CD14-positive monocyte (primary cell): Measurements from ENCODE around the gene IGLL1. TPM values are rescaled to one million over a fixed set of nuclear protein-coding genes. Genes with fewer than 3 reads are reported as not detected.

Experiments used
- DNase-seq, 3 donors: peaks; one replicate each; pipeline ENCODE4 v3.0.0-alpha.2; 2011 to 2022
- H2AFZ ChIP-seq: 2 replicates; pipeline ENCODE4 v1.6.0; 2012; ENCODE audit warnings: mild to moderate bottlenecking, low read depth, low read length, inconsistent platforms; ENCODE audit not compliant: insufficient read depth, poor library complexity, severe bottlenecking
- H3K27ac ChIP-seq, 2 donors: 1 replicate in 1 of 2; 2 replicates in 1 of 2; pipeline ENCODE4 v1.5.1; 2012 to 2013; ENCODE audit warnings: low read length in 2 of 2, control low read depth in 1 of 2, inconsistent platforms in 1 of 2, low read depth in 1 of 2, mild to moderate bottlenecking in 1 of 2
- H3K27me3 ChIP-seq, 2 donors: one replicate each; pipeline versions ENCODE4 v1.6.0 to v1.6.1; 2011 to 2013; ENCODE audit warnings: low read length in 2 of 2; ENCODE audit not compliant: control insufficient read depth in 2 of 2, insufficient read depth in 2 of 2
- H3K36me3 ChIP-seq, 2 donors: replicated peaks in 1 of 2; 1 replicate in 1 of 2; 2 replicates in 1 of 2; pipeline versions ENCODE4 v1.5.1 to v1.6.1; 2012 to 2013; ENCODE audit warnings: low read length in 2 of 2, control low read depth in 1 of 2, inconsistent platforms in 1 of 2, mild to moderate bottlenecking in 1 of 2; ENCODE audit not compliant: insufficient read depth in 2 of 2, control insufficient read depth in 1 of 2
- H3K4me1 ChIP-seq, 2 donors: 1 replicate in 1 of 2; 2 replicates in 1 of 2; pipeline versions ENCODE4 v1.5.1 to v1.6.1; 2012 to 2013; ENCODE audit warnings: low read length in 2 of 2, control low read depth in 1 of 2, inconsistent platforms in 1 of 2, mild to moderate bottlenecking in 1 of 2, moderate library complexity in 1 of 2; ENCODE audit not compliant: insufficient read depth in 2 of 2, control insufficient read depth in 1 of 2
- H3K4me2 ChIP-seq: replicated peaks from 2 replicates; pipeline ENCODE3; 2012; ENCODE audit warnings: low read length, moderate library complexity, mild to moderate bottlenecking; ENCODE audit not compliant: poor library complexity, severe bottlenecking; ENCODE audit errors: extremely low read depth
- H3K4me3 ChIP-seq, 3 experiments: fragments of 200-600 bp in 1 of 3; sonication (generic) in 1 of 3; replicated peaks in 1 of 3; 1 replicate in 2 of 3; 2 replicates in 1 of 3; pipeline ENCODE4 v1.5.1; 2011 to 2013; ENCODE audit warnings: low read length in 3 of 3, mild to moderate bottlenecking in 3 of 3, control low read depth in 2 of 3, low read depth in 2 of 3, inconsistent platforms in 1 of 3, moderate library complexity in 1 of 3
- H3K79me2 ChIP-seq: 2 replicates; pipeline ENCODE4 v1.6.0; 2012; ENCODE audit warnings: mild to moderate bottlenecking, control low read depth, inconsistent platforms, low read length, moderate library complexity; ENCODE audit not compliant: insufficient read depth
- H3K9ac ChIP-seq: 2 replicates; pipeline ENCODE4 v1.6.0; 2017; ENCODE audit warnings: low read length, mild to moderate bottlenecking; ENCODE audit not compliant: insufficient read depth, poor library complexity, severe bottlenecking
- H3K9me3 ChIP-seq, 2 donors: replicated peaks in 1 of 2; 1 replicate in 1 of 2; 2 replicates in 1 of 2; pipeline versions ENCODE4 v1.5.1 to v1.6.1; 2012 to 2013; ENCODE audit warnings: low read length in 2 of 2, control low read depth in 1 of 2; ENCODE audit not compliant: control insufficient read depth in 1 of 2, insufficient read depth in 1 of 2
- H4K20me1 ChIP-seq: 2 replicates; pipeline ENCODE4 v1.6.0; 2012; ENCODE audit warnings: mild to moderate bottlenecking, low read length, control low read depth, moderate library complexity; ENCODE audit not compliant: insufficient read depth
- H3K27ac Mint-ChIP-seq, 7 donors: one replicate each; pipeline ENCODE4 v1.8.0; 2020; ENCODE audit warnings: mild to moderate bottlenecking in 7 of 7, mixed read lengths in 7 of 7, moderate library complexity in 6 of 7, inconsistent platforms in 2 of 7
- H3K27me3 Mint-ChIP-seq, 3 donors: one replicate each; pipeline ENCODE4 v1.8.0; 2021 to 2022; ENCODE audit warnings: low read depth in 3 of 3, mild to moderate bottlenecking in 3 of 3, mixed read lengths in 3 of 3, moderate library complexity in 3 of 3, inconsistent platforms in 1 of 3
- H3K36me3 Mint-ChIP-seq, 2 donors: one replicate each; pipeline ENCODE4 v1.8.0; 2020; ENCODE audit warnings: mixed read lengths in 2 of 2, inconsistent platforms in 1 of 2, mild to moderate bottlenecking in 1 of 2
- H3K4me1 Mint-ChIP-seq: one replicate; pipeline ENCODE4 v1.8.0; 2020; ENCODE audit warnings: mild to moderate bottlenecking, mixed read lengths
- H3K4me3 Mint-ChIP-seq, 2 donors: one replicate each; pipeline ENCODE4 v1.8.0; 2020; ENCODE audit warnings: mild to moderate bottlenecking in 2 of 2, mixed read lengths in 2 of 2, moderate library complexity in 1 of 2
- H3K9me3 Mint-ChIP-seq, 7 donors: one replicate each; pipeline ENCODE4 v1.8.0; 2020 to 2022; ENCODE audit warnings: mixed read lengths in 7 of 7, mild to moderate bottlenecking in 6 of 7, moderate library complexity in 6 of 7, inconsistent platforms in 2 of 7
- WGBS: methylation state at CpG from one replicate; pipeline ENCODE4 v1.1.5; 2013; ENCODE audit warnings: missing lambda C conversion rate; ENCODE audit not compliant: insufficient coverage; 5-methylcytosine and 5-hydroxymethylcytosine counted together
- intact Hi-C, 2 donors: fragments of 100-400 bp; cut with micrococcal nuclease; formaldehyde crosslinking; loops; one replicate each; pipeline versions ENCODE4 v1.15.0 to v1.15.1; 2023
- polyA plus RNA-seq, 3 donors: library from polyadenylated mRNA; depleted of rRNA in 1 of 3; unstranded in 2 of 3; stranded (reverse) in 1 of 3; fragments of 300-500 nt in 2 of 3; fragments of >200 nt in 1 of 3; fragmentation: Illumina TruSeq in 2 of 3; gene quantifications; 1 replicate in 2 of 3; 2 replicates in 1 of 3; pipeline ENCODE4 v1.2.3, GENCODE V29; 2012 to 2021
- TF ChIP-seq, protein P1 (sequence below): fragments of 200-600 bp; IDR thresholded peaks from one replicate; pipeline ENCODE4 v1.8.0; 2022; ENCODE audit warnings: antibody characterized with exemption, mild to moderate bottlenecking

Gene IGLL1
- polyA plus RNA-seq, 3 donors, result not detected

- no peaks in the 10 kb centered on the region for H3K36me3 ChIP-seq
- H3K79me2 ChIP-seq, result no peaks in the 10 kb centered on the region
- H4K20me1 ChIP-seq, result no peaks in the 10 kb centered on the region
- H3K9ac ChIP-seq, result no peak overlapping the region
- H2AFZ ChIP-seq, result no peak overlapping the region
- H3K4me3 ChIP-seq, result no peak overlapping the region
- no peaks in the 10 kb centered on the region for H3K27me3 ChIP-seq
- no peak overlapping the region for H3K4me3 Mint-ChIP-seq
- no peaks in the 10 kb centered on the region for H3K4me1 Mint-ChIP-seq
- intact Hi-C loops, result loop anchor here in 1 of 2 donors (5.0 kb wide), 1 partner anchor 298 kb away; no protein-coding TSS in a partner anchor
- WGBS, result 67% methylated on average over 1 of the region's 5 CpGs
- H3K36me3 Mint-ChIP-seq, result no peaks in the 10 kb centered on the region
- H3K27me3 Mint-ChIP-seq, result peaks cover 0 to 3% (median 3%) of the 10 kb centered on the region in 3 donors
- no peak overlapping the region for H3K27ac ChIP-seq
- H3K4me2 ChIP-seq, result no peak overlapping the region
- DNase-seq, result no peak
- TF ChIP-seq, protein P1, sequence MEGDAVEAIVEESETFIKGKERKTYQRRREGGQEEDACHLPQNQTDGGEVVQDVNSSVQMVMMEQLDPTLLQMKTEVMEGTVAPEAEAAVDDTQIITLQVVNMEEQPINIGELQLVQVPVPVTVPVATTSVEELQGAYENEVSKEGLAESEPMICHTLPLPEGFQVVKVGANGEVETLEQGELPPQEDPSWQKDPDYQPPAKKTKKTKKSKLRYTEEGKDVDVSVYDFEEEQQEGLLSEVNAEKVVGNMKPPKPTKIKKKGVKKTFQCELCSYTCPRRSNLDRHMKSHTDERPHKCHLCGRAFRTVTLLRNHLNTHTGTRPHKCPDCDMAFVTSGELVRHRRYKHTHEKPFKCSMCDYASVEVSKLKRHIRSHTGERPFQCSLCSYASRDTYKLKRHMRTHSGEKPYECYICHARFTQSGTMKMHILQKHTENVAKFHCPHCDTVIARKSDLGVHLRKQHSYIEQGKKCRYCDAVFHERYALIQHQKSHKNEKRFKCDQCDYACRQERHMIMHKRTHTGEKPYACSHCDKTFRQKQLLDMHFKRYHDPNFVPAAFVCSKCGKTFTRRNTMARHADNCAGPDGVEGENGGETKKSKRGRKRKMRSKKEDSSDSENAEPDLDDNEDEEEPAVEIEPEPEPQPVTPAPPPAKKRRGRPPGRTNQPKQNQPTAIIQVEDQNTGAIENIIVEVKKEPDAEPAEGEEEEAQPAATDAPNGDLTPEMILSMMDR, result no peak
- H3K9me3 ChIP-seq, result peaks cover 9 to 21% of the 10 kb centered on the region in 2 donors
- peaks cover 2 to 27% (median 20%) of the 10 kb centered on the region in 7 donors for H3K9me3 Mint-ChIP-seq
- no peaks in the 10 kb centered on the region for H3K4me1 ChIP-seq
- H3K27ac Mint-ChIP-seq, result no peak overlapping the region
These were observed 30.9 kb downstream of the IGLL1 start for GRCh38 chr22:23549198-23549595.

GRCh38 chr22:23548501-23549197 is 31.4 kb downstream of the IGLL1 start:
- Histone ChIP-seq H3K79me2 (no peaks in the 10 kb centered on the region), H3K27ac (no peak overlapping the region), H3K27me3 (no peaks in the 10 kb centered on the region), H3K4me2 (no peak overlapping the region), H3K9me3 (peaks cover 9 to 21% of the 10 kb centered on the region in 2 donors), H4K20me1 (no peaks in the 10 kb centered on the region), H2AFZ (no peak overlapping the region), H3K36me3 (no peaks in the 10 kb centered on the region), H3K9ac (no peak overlapping the region), H3K4me1 (no peaks in the 10 kb centered on the region), H3K4me3 (no peak overlapping the region)
- peaks cover 2 to 27% (median 20%) of the 10 kb centered on the region in 7 donors for H3K9me3 Mint-ChIP-seq
- intact Hi-C loops, result loop anchor here in 1 of 2 donors (5.0 kb wide), 1 partner anchor 299 kb away; no protein-coding TSS in a partner anchor
- H3K27ac Mint-ChIP-seq, result no peak overlapping the region
- TF ChIP-seq, protein P1, result no peak
- DNase-seq, result no peak
- no peaks in the 10 kb centered on the region for H3K4me1 Mint-ChIP-seq
- H3K36me3 Mint-ChIP-seq, result no peaks in the 10 kb centered on the region
- no peak overlapping the region for H3K4me3 Mint-ChIP-seq
- H3K27me3 Mint-ChIP-seq, result peaks cover 0 to 3% (median 3%) of the 10 kb centered on the region in 3 donors
- 86% methylated on average over 4 of the region's 8 CpGs for WGBS
